Stimulated activated CD4-positive, alpha-beta T cell treated with anti-CD3 and anti-CD28 coated beads, Interleukin-12 subunit alpha, Interleukin-12 subunit beta, amount 100 ng/mL, for 4 hours (primary cell): ENCODE results near the gene PTPRM.
"Not testable (repeated sequence)": the region's sequence is repeated elsewhere in the genome, so short reads cannot be mapped to it uniquely, and the experiment has no call there.

ENCODE experiments used
- DNase-seq: peaks from one replicate; pipeline ENCODE4 v3.0.0-alpha.2; 2020

Gene PTPRM

DNA sequence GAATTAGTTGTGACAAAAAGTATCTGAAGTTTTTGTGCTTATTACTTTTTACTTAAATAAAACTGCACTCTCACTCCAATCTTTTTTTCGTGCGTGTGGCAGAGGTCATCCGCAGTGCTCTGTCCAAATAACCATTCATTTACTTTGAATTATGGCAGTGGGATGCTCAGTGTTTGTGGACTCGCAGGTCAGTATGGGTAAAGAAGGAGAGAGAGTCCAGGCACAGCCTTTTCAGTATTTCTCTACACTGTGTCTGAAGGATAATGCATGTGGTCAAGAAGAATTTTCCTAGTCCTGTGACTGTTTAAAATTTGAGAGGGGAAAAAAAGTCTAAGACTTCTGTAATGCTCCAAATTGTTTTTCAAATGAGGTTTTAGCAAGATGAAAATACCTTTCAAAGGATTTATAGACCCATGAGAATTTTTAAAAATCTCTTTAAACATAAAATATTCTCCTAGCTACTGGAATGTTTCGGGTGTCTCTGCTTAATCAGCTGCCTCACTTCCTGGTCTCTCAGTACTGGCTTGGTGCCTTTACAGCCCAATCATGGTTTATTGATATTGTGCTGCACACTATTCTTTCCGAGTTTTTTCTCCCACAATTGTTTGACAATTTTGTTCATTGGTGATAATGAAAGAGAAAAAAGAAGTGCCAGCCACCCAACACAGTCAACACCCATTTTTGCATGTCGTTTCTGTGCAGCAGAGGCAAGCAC, 453.2 kb downstream of the PTPRM start:
- no peak for DNase-seq

DNA sequence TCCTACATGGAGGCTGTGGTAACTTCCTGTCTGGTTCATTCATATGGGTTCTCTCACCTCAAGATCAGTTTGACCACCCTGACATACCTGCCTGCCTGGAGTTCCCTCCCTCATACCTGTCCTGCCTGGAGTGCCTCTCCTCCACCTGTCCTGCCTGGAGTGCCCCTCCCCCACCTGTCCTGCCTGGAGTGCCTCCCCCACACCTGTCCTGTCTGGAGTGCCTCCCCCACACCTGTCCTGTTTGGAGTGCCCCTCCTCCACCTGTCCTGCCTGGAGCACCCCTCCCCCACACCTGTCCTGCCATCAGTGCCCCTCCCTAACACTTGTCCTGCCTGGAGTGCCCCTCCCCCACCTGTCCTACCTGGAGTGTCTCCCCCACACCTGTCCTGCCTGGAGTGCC, 461.9 kb downstream of the PTPRM start:
- DNase-seq = no peak

DNA sequence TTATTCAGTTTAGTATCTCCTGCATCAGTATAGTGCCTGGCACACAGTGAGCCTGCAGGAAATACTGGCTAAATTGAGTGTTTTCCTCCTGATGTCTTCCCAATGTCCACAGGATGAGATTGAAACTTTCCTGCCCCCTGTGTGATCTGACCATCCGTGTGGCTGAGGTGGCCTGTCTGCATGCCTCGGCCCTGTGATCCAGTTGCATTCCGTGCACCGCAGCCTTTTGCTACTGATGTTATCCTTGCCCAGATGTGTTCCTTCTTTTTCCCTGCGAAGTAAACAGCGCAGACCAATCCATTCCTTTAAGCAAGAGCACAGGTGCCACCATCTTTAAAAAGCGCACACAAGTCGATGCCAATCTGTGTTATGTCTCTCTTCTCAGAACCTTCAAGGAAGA, 462.6 kb downstream of the PTPRM start:
- DNase-seq = no peak

- DNase-seq = no peak
These were observed 463.1 kb downstream of the PTPRM start for GRCh38 chr18:8030201-8030600.

- no peak for DNase-seq
These were observed 464.4 kb downstream of the PTPRM start for GRCh38 chr18:8031496-8031895.

DNA sequence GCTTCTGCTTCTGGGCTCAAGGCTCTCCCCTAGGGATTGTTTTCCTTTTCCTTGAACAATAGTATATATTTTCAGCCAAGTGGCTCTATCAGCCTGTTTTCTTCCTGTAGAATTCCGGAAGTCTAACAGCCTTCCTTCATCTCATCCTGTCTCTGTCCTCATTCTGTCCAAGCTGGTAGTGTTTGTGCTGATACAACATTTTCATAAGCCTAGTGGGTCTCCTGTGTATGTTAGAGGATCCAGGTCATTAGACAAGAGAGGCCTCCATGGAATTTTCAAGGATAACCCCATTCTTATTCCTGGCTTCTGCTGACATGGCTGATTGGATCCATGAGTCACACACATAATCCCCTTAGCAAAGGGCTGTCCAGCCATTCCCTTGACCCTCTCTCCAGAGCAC, 467.6 kb downstream of the PTPRM start:
- DNase-seq = no peak

DNA sequence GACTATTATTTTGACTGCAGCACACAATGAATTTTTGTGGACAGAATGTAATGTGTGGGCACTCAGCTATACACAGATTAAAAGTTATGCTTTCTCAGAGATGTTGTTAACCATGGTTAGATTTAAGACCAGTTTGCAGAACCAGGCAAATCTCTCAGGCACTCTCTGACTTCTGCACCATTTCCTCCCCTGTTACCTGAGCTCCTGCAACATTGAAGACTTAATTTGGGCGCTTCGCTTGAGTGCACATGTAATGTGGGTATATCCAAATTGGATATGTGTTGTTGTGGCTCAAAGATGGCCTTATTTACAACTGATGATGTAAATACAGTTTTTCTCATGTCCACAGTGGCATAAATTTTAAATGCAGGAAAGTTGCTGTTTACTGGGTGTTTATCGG, 469.4 kb downstream of the PTPRM start:
- no peak for DNase-seq

DNA sequence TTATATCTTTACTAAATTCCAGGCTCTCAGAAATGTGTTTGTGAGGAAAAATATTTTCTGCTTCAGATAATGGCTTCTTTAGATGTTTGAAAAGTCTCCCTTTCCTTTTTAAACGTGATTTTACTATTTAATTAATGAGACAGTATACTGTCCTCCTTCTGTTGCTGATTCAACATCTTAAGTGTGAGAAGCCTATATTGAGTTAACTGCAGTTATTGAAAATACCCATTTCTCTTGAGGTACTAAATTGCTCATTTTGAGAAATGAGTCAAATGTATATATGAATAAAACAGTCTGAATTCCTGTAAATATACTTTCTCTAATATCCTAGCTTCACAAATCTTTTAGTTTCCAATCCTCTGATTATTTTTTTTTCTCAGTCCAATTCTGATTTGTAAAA, 470.2 kb downstream of the PTPRM start:
- no peak for DNase-seq

DNA sequence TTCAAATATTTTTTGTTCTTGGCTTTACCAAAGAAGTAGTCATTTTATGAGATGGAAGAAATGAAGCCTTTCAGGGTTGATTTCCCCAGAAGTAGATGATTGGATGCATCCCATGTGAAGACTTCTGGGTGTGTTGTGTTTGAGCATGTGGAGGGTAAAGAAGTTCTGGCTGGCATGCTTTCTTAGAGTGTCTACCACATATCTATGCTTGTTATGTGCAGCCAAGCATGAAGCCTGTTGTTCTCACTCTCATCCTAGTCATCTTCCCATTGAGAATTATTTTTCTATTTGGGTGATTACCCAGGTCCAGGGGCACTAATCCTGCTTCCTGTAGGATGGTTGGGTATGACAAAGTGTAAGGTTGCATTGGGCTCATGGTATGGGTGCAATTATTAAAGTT, 472.9 kb downstream of the PTPRM start:
- DNase-seq = no peak

DNA sequence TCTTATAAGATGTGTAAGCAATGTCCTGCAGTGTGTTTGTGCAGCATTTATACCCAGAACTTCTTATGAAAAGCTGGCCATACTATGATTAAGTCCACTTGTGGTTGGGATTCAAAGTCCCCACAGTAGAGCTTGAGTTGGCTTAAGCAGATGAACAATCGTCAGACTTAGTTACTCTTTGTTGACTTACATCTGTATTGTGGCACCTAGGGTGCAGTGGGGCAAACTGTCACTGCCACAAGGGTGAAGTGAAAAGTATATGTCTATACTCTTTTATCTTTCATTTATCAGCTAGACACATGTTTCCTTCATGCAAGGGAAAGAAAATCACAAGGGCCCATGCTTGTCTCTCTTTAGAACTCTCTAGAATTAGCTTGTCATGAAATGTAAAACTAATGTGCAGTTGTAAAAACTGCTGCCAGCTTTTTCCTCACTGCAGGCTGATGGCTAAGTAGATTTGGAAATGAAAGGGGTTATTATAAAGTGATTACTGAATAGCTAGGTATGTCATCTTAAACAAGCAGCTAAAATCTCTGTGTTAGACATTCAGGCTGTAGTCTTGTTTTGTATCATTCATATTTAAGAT, 474.5 kb downstream of the PTPRM start:
- no peak for DNase-seq

GRCh38 chr18:8044004-8044403, 476.9 kb downstream of the PTPRM start:
- no peak for DNase-seq

DNA sequence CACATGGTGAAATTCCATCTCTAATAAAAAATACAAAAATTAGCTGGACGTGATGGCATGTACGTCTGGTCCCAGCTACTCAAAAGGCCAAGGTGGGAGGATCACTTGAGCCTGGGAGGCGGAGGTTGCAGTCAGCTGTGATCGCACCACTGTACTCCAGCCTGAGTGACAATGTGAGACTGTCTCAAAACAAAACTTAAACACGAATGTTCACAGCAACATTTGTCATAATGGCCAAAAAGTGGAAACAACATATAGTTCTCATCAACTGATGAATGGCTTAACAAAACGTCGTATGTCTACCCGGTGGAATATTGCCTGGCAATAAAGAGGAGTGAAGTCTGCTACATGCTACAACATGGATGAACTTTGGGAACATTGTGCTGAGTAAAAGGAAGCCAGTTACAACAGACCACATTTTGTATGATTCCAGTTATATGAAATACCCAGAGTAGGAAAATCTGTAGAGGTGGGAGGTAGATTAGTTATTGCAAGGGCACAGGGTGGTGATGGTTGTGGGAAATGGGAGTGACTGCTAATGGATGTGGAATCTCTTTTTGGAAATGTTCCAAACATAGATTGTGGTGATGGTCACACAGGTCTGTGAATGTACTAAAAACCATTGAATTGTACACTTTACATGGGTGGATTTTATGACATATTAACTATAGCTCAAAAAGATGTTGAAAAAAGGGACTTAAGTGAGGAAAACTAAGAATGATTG, 478.2 kb downstream of the PTPRM start:
- no peak for DNase-seq

- peak; percentile 24 for DNase-seq
These were observed 478.8 kb downstream of the PTPRM start for GRCh38 chr18:8045884-8046281.

- DNase-seq = no peak
These were observed 479.3 kb downstream of the PTPRM start for GRCh38 chr18:8046441-8046840.

DNA sequence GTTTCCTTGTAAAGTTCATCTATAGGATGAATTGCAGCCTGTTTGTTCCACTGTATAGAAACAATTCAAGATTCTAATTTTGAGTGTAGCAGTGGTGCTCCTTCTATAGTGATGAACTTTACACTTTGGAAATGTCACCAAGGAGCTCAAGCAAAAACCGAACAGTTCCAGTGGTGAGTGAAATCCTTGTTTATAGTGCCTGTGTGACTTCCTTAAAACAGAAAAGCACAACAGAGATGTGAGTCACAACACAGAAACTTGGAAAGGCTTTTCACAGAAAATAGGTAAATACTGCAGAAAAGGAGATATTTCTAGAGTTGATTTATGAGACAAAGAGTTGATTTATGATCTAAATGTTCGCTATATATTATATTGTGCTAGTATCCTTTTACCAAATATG, 482.0 kb downstream of the PTPRM start:
- no peak for DNase-seq

- DNase-seq = no peak
These were observed 483.7 kb downstream of the PTPRM start for GRCh38 chr18:8050616-8051329.

- no peak for DNase-seq
These were observed 484.3 kb downstream of the PTPRM start for GRCh38 chr18:8051453-8051852.

- DNase-seq = no peak
These were observed 485.2 kb downstream of the PTPRM start for GRCh38 chr18:8052237-8052701.

- no peak for DNase-seq
These were observed 489.6 kb downstream of the PTPRM start for GRCh38 chr18:8056723-8057122.

DNA sequence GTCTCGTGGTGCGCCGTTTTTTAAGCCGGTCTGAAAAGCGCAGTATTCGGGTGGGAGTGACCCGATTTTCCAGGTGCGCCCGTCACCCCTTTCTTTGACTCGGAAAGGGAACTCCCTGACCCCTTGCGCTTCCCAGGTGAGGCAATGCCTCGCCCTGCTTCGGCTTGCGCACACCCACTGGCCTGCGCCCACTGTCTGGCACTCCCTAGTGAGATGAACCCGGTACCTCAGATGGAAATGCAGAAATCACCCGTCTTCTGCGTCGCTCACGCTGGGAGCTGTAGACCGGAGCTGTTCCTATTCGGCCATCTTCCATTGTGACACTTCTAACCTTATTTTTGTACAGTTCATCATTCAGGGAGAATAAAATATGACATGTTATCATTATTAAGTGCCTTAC, 496.0 kb downstream of the PTPRM start:
- not testable (repeated sequence) for DNase-seq

DNA sequence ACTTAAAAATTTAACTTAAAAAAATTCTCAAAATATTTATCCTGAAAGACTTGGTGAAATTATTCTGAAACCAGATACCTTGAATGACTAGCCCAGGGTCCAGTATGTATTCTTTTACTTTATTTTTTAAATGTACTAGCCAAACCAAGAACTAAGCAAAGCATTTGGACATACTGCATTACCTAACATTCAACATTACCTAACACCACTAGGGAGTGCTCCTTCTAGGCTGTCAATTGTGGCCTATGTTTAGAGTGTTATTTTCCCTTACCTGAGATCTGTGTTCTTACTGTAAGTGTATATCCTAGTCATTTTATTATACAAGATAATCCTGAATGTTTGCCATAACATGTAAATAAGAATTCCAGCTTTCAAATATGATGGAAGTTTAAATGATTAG, 496.6 kb downstream of the PTPRM start:
- DNase-seq = no peak

GRCh38 chr18:8065284-8065683, 498.2 kb downstream of the PTPRM start:
- DNase-seq = no peak

DNA sequence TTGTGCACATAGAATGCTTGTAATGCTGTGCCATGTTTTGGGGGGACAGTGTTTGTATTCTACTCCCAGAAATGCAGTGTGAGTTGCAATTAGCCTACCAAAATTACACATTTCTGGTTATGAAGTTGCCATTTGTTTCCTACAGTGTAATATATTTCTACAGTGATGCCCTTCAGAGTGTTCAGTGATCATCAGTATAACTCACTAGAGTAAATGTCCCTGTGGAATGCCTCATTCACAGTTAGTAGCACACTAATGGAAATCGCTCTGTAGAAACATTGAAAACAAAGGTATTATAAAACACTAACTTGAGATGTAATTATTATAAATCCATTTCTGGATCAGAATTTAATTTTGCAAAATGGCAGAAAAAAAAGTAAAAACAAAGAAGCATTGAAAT, 498.7 kb downstream of the PTPRM start:
- no peak for DNase-seq

DNA sequence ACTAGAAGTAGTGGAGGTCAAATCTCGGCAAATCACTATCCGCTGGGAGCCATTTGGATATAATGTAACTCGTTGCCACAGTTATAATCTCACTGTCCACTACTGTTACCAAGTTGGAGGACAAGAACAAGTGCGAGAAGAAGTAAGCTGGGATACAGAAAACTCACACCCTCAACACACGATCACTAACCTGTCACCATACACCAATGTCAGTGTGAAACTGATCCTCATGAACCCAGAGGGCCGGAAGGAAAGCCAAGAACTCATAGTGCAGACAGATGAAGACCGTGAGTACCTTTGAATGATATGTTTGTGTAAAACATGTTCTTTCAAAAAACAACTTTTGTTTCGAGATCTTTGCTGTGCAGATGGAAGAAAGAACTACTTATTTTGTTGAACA, 502.6 kb downstream of the PTPRM start:
- DNase-seq = no peak
